Hepatocyte (in vitro differentiated cells): ENCODE results near the gene TBC1D24. TPM values are rescaled to one million over a fixed set of nuclear protein-coding genes. Genes with fewer than 3 reads are reported as not detected.

Source experiments
- DNase-seq: peaks from one replicate; pipeline ENCODE4 v3.0.0-alpha.2; 2016; ENCODE audit warnings: low spot score
- H2AFZ ChIP-seq: fragments of 200-600 bp; sonication (generic); 2 replicates; pipeline ENCODE4 v1.6.0; 2016; ENCODE audit warnings: antibody characterized with exemption, mild to moderate bottlenecking
- H3K27ac ChIP-seq: fragments of 200-600 bp; sonication (generic); 2 replicates; pipeline ENCODE4 v1.5.1; 2016; ENCODE audit warnings: mild to moderate bottlenecking
- H3K27me3 ChIP-seq: fragments of 200-600 bp; sonication (generic); 2 replicates; pipeline ENCODE4 v1.6.1; 2016
- H3K36me3 ChIP-seq: fragments of 200-600 bp; sonication (generic); replicated peaks from 2 replicates; pipeline ENCODE4 v1.5.1; 2016; ENCODE audit warnings: low read depth; ENCODE audit not compliant: insufficient read depth
- H3K4me1 ChIP-seq: fragments of 200-600 bp; sonication (generic); 2 replicates; pipeline ENCODE4 v1.5.1; 2016; ENCODE audit warnings: mild to moderate bottlenecking, moderate library complexity; ENCODE audit not compliant: insufficient read depth
- H3K4me2 ChIP-seq: fragments of 200-600 bp; sonication (generic); 2 replicates; pipeline ENCODE4 v1.6.0; 2016
- H3K4me3 ChIP-seq: fragments of 200-600 bp; sonication (generic); 2 replicates; pipeline ENCODE4 v1.5.1; 2016; ENCODE audit warnings: mild to moderate bottlenecking
- H3K79me2 ChIP-seq: fragments of 200-600 bp; sonication (generic); 2 replicates; pipeline ENCODE4 v1.6.0; 2017; ENCODE audit warnings: mild to moderate bottlenecking
- H3K9me2 ChIP-seq: fragments of 200-600 bp; sonication (generic); replicated peaks from 2 replicates; pipeline ENCODE4 v1.6.0; 2017; ENCODE audit warnings: mild to moderate bottlenecking; ENCODE audit not compliant: insufficient read depth
- H3K9me3 ChIP-seq: fragments of 200-600 bp; sonication (generic); 2 replicates; pipeline ENCODE4 v1.5.1; 2016; ENCODE audit warnings: low read depth, mild to moderate bottlenecking
- H4K20me1 ChIP-seq: fragments of 200-600 bp; sonication (generic); 2 replicates; pipeline ENCODE4 v1.6.0; 2016; ENCODE audit warnings: mild to moderate bottlenecking; ENCODE audit not compliant: insufficient read depth, poor library complexity, severe bottlenecking
- EZH2 ChIP-seq: fragments of 200-600 bp; sonication (generic); IDR thresholded peaks from 2 replicates; pipeline ENCODE4 v1.6.1; 2016; ENCODE audit warnings: antibody characterized with exemption, mild to moderate bottlenecking, borderline replicate concordance
- EZH2phosphoT487 ChIP-seq: fragments of 200-600 bp; sonication (generic); IDR thresholded peaks from one replicate; pipeline ENCODE4 v1.6.1; 2018; ENCODE audit warnings: antibody characterized with exemption, mild to moderate bottlenecking, low read depth, moderate library complexity; ENCODE audit not compliant: unreplicated experiment, severe bottlenecking
- WGBS: methylation state at CpG from one replicate; pipeline ENCODE4 v1.1.6; 2016; ENCODE audit warnings: low lambda C conversion rate; ENCODE audit errors: missing lambda C conversion rate; 5-methylcytosine and 5-hydroxymethylcytosine counted together
- polyA plus RNA-seq: library from polyadenylated mRNA; unstranded; fragments of >200 nt; fragmentation: Nextera tagmentation; extraction: Ambion mirVana; gene quantifications from 2 replicates; pipeline ENCODE4 v1.2.1, GENCODE V29; 2016
- total RNA-seq: library from RNA; depleted of rRNA; stranded (reverse); fragments of >200 nt; gene quantifications from 2 replicates; pipeline ENCODE4 v1.2.3, GENCODE V29; 2014
- TF ChIP-seq, protein P1 (sequence below): fragments of 200-600 bp; sonication (generic); IDR thresholded peaks from 2 replicates; pipeline ENCODE4 v1.5.1; 2016; ENCODE audit warnings: antibody characterized with exemption, mild to moderate bottlenecking; ENCODE audit not compliant: poor library complexity

TBC1D24 gene
- total and polyA plus RNA-seq, 2 experiments from 2014 or later = 8.3 to 13.6 TPM

DNA sequence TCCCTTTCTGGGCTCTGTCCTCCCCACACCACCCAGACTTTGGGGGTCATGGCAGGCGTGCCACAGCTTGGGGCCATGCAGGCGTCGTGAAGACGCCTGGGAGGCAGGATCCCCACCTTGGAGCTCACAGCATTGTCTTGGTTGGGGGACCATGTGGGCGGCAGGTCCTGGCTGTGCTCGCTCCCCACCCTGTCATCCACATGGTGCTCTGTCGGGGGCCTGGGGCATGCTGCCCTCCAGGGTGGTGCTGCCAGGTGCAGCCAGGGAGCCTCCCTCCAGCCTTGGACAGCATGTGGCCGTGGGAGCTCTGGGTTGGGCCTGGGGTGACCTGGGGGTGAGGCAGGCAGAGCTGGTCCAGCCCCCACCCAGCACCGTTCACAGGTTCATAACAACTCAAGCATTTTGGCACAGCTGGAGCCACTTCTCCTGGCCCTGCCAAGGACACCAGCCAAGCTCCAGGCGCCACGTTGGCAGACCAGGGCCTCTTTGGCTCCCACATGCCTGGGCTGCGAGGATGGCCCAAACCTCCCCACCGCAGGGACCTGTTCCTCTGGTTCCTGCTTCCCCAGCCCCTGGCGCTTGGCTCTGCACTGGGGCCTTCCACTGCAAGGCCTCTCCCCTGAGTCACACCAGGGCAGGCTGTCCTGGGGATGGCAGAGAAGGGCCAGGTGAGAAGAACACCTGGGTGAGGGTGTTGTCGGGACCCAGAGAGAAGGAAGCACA, 23.8 kb downstream of the TBC1D24 start:
- Histone ChIP-seq H2AFZ (no peak overlapping the region), H3K4me3 (no peak overlapping the region), H3K9me2 (no peaks in the 10 kb centered on the region), H3K79me2 (peaks cover 8% of the 10 kb centered on the region), H3K4me1 (peaks cover 13% of the 10 kb centered on the region), H3K9me3 (no peaks in the 10 kb centered on the region), H3K36me3 (no peaks in the 10 kb centered on the region), H3K27ac (no peak overlapping the region), H3K4me2 (no peak overlapping the region), H4K20me1 (no peaks in the 10 kb centered on the region), H3K27me3 (no peaks in the 10 kb centered on the region)
- no peak for DNase-seq
- TF ChIP-seq EZH2 (no peak), EZH2phosphoT487 (no peak)
- TF ChIP-seq, protein P1, sequence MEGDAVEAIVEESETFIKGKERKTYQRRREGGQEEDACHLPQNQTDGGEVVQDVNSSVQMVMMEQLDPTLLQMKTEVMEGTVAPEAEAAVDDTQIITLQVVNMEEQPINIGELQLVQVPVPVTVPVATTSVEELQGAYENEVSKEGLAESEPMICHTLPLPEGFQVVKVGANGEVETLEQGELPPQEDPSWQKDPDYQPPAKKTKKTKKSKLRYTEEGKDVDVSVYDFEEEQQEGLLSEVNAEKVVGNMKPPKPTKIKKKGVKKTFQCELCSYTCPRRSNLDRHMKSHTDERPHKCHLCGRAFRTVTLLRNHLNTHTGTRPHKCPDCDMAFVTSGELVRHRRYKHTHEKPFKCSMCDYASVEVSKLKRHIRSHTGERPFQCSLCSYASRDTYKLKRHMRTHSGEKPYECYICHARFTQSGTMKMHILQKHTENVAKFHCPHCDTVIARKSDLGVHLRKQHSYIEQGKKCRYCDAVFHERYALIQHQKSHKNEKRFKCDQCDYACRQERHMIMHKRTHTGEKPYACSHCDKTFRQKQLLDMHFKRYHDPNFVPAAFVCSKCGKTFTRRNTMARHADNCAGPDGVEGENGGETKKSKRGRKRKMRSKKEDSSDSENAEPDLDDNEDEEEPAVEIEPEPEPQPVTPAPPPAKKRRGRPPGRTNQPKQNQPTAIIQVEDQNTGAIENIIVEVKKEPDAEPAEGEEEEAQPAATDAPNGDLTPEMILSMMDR = no peak
- 94% methylated on average over 15 of the region's 15 CpGs for WGBS

DNA sequence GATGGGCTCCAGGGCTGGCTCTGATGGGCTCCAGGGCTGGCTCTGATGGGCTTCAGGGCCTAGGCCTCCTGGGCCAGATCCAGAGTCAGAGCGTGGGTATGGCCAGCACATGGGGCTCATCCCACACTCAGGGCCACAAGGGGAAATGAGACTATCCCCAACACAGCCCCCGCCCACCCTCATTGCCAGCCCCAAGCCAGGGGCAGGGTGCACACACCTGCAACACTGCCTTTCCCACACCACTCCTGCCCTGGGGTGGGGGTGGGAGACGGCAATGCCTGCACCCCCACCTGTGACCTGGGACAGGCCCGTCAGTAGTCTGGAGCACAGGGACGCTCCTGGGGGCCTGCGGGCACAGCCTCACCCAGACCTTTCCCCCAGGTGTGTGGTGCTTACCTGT, 24.5 kb downstream of the TBC1D24 start:
- 86% methylated on average over 5 of the region's 6 CpGs for WGBS
- H3K27ac ChIP-seq = no peak overlapping the region

DNA sequence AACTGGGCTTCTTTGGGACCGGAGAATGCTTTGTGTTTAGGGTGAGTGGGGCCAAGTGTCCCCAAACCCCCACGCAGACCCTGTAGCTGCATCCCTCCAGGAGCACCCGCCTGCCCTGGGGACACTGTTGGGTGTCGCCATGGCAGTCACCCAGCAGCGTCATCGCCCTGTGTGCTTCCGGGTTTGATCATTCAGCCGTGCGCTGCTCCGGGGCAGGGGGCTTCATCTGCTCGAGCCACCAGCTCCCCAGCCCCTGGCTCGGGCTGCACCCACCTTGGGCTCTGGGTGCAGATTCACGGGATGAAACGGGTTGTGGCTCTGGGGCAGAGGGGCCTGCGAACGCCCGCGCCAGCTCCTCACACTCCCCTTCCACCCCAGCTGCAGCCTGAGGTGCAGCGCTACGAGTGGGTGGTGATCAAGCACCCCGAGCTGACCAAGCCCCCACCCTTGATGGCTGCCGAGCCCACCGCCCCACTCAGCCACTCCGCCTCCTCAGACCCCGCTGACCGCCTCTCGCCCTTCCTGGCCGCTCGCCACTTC, 25.0 kb downstream of the TBC1D24 start:
- Histone ChIP-seq H3K9me3 (no peaks in the 10 kb centered on the region), H3K4me3 (no peak overlapping the region), H3K27ac (no peak overlapping the region), H3K4me1 (peaks cover 13% of the 10 kb centered on the region), H3K9me2 (no peaks in the 10 kb centered on the region), H2AFZ (no peak overlapping the region), H3K27me3 (no peaks in the 10 kb centered on the region), H3K4me2 (no peak overlapping the region), H4K20me1 (no peaks in the 10 kb centered on the region), H3K79me2 (no peaks in the 10 kb centered on the region), H3K36me3 (no peaks in the 10 kb centered on the region)
- WGBS = 96% methylated on average over 16 of the region's 29 CpGs
- TF ChIP-seq EZH2 = no peak
- TF ChIP-seq EZH2phosphoT487 = no peak
- TF ChIP-seq, protein P1 = no peak
- no peak for DNase-seq

More for the DNA sequence above, 24.5 kb downstream of the TBC1D24 start:
- Histone ChIP-seq H4K20me1 (no peaks in the 10 kb centered on the region), H3K4me2 (no peak overlapping the region), H3K9me3 (no peaks in the 10 kb centered on the region), H2AFZ (no peak overlapping the region), H3K79me2 (peaks cover 2% of the 10 kb centered on the region), H3K4me3 (no peak overlapping the region), H3K9me2 (no peaks in the 10 kb centered on the region), H3K4me1 (peaks cover 13% of the 10 kb centered on the region), H3K36me3 (no peaks in the 10 kb centered on the region), H3K27me3 (no peaks in the 10 kb centered on the region)
- no peak for TF ChIP-seq EZH2
- TF ChIP-seq EZH2phosphoT487 = no peak
- TF ChIP-seq, protein P1 = no peak
- DNase-seq = no peak
